ENCODE data around the gene TCL1B.
"Not testable (repeated sequence)": the region's sequence is repeated elsewhere in the genome, so short reads cannot be mapped to it uniquely, and the experiment has no call there.

The TCL1B gene, protein sequence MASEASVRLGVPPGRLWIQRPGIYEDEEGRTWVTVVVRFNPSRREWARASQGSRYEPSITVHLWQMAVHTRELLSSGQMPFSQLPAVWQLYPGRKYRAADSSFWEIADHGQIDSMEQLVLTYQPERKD

DNA sequence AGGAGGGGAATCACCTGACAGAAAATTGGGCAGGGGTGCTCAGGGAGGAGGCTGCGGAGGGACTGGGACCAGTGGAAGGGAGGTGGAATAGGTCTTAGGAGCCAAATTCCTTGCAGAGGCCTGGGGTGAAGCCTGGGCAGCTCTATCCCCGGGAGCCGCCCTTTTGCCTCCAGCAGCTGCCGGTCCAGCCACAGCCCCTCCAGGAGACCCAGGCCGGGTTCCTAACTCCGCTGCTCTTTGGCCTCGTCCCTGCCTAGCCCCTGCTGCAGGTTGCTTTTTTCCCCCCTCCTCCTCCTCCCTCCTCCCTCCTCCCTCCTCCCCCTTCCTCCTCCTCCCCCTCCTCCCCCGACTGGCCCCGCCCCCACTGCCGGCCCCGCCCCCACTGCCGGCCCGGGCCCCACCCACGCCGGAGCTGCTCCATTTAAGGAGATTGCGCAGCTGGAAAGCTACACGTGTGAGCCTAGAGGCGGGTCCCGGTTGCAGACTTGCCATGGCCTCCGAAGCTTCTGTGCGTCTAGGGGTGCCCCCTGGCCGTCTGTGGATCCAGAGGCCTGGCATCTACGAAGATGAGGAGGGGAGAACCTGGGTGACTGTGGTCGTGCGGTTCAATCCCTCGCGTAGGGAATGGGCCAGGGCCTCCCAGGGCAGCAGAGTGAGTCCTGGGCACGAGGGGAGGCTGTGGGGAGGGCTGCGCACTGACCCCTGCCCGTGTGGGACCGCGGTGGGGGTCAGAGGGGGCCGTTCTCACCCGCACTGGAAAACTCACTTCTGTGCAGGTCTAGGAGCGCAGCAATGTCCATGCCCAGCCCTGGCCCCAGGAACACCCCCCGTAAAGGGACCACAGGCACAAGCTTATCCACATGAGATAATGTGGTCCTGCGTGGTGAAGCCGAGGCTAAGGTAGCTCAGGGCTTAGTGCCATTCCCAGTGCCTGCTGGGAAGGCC, at the start of gene TCL1B:
TCL1B (plus strand) TSS at position 449 of the 945 bp plus-strand sequence; CDS start at position 491, 42 bp downstream.
- no peak for DNase-seq (ENCODE audit: low read depth in 2 of 2)

- DNase-seq (ENCODE audit: low read depth in 2 of 2): no peak
Observed at GRCh38 chr14:95644981-95645380, 41.2 kb upstream of the TCL1B start.

GRCh38 chr14:95645389-95645996, 40.7 kb upstream of the TCL1B start:
- DNase-seq (ENCODE audit: low read depth in 2 of 2): no peak

DNA sequence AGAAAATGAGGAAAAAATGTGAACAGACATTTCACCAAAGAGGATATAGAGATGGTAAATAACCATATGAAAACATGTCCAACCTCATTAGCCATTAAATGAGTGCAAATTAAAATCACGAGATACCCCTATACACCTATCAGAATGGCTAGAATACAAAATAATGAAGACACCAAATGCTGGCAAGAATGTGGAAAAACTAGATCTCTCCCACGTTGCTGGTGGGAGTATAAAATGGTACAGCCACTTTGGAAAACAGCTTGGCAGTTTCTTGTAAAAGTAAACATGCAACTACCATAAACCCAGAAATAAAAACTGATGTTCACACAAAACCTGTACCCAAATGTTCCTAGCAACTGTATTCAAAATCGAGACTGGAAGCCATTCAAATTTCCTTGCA, 38.3 kb upstream of the TCL1B start:
- DNase-seq (ENCODE audit: low read depth in 2 of 2): no peak

GRCh38 chr14:95649230-95649629, 37.0 kb upstream of the TCL1B start:
- DNase-seq (ENCODE audit: low read depth in 2 of 2): no peak

- DNase-seq (ENCODE audit: low read depth in 2 of 2): no peak
Observed at GRCh38 chr14:95651028-95651427, 35.2 kb upstream of the TCL1B start.

DNA sequence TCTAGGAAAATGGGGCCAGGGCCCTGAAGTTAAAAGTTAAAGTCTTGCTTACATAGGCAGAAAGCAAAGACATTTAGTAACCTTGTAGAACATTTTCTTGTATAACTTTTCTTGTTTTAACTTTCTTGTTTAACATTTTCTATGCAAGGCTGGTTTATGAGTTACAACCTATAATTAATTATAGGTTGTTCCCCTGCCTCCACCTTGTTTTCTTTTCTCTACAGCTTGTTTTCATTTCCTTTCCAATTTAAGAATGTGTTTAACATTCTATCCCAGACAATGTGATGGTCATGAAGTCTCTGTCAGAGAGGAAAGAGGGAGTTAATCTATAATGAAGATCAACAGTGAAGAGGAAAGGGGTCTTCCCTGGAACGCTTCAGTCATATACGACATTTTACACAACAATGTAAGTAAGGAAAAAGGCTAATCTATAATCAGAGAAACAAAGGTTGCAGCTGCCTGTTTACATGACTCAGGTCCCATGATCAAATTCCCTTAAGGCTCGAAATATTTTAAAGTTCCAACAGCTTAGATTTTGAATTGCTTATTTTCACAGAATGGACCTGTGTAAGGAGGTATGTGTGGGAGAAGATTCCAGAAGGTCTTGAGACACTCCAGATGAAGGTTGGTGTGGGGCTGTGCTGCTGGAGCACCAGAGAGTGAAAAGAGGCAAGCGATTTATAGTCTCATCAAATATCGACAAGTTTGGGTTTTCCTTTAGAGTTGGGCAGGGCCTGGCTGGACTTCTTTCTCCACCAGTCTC, 34.2 kb upstream of the TCL1B start:
- DNase-seq (ENCODE audit: low read depth in 2 of 2): no peak

DNA sequence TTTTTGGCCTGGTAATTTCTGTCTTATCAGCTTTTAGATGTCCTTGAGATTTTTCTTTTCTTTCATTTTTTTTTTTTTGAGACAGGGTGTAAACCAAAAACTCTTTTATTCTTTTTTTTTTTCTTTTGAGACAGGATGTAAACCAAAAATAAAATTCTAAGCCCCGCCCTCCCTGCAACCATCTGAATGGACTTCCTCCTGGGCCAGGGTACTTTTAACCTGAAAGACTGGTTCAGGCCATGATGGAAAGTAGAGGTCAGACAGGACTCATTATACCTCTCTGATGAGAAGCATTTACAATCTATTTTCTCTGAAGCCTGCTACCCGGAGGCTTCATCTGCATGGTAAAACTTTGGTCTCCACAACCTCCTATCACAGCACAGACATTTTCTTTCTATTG, 33.5 kb upstream of the TCL1B start:
- no peak for DNase-seq (ENCODE audit: low read depth in 2 of 2)

DNA sequence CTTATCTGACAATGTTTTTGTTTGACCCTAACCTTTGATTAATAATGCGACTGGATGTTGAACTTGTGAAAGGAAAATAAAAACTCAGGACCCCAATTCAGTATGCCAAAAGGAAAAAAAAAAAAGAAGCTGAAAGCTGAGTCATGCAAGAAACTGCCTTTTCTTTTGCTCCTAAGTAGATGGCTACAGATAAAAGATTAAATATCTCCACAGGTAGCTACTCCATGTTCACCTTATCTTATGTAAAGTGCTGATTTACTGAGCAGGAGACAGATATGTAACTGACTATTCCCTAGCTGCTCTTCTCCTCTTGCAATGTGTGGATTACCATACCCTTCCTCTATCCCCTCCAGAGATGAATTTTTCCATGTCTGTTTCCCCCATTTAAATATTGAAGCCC, 30.8 kb upstream of the TCL1B start:
- no peak for DNase-seq (ENCODE audit: low read depth in 2 of 2)

DNA sequence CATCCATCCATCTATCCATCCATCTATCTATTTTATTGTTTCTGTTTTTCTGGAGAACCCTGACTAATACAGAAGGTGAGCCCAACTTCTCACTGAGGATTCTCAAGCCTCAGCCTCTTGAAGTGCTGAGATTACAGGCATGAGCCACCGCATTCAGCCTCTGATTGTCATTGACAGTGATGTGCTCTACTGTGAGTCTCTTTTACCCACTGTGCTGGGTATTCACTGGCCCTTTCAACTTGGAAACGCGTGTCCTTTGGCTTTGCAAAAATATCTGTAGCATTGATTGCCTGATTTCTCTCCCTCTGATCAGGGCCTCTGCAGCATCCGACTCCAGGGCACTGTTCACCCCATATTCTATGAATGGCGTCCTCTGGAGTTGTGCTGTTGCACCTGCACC, 29.6 kb upstream of the TCL1B start:
- no peak for DNase-seq (ENCODE audit: low read depth in 2 of 2)

DNA sequence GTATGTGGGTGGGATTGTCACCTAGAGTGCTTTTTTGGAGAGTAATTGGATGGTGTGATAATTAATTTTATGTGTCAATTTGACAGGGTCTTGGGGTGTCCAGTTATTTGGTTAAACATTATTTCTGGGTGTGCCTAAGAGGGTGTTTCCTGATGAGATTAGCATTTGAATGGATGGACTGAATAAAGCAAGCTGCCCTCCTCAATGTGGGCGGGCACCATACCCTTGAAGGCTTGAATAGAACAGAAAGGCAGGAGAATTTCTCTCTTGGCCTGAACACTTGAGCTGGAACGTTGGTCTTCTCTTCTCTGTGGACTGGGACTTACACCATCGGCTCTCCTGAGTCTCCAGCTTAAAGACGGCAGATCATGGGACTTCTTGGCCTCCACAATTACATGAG, 28.8 kb upstream of the TCL1B start:
- no peak for DNase-seq (ENCODE audit: low read depth in 2 of 2)

- DNase-seq (ENCODE audit: low read depth in 2 of 2): no peak
Observed at GRCh38 chr14:95659293-95659989, 26.8 kb upstream of the TCL1B start.

DNA sequence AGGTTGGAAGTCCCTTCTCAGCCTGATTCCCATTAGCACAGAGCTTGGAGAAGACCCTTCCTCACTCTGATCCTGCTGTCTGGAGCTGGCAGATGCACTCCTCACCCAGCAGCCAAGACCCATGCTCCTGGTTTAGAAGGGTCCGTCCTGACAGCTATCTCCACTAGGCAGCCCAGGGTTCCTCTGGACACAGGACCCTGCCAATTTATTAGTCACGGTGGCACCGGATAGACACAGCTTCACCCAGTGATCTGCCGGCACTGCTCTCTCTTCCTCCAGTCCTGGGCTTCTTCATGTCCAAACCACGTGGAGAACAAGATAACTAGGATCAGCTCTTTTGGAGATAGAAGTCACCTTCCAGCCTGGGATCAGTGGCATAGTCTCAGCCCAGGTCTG, 26.2 kb upstream of the TCL1B start:
- no peak for DNase-seq (ENCODE audit: low read depth in 2 of 2)

- DNase-seq (ENCODE audit: low read depth in 2 of 2): no peak
Observed at GRCh38 chr14:95660651-95661515, 25.3 kb upstream of the TCL1B start.

DNA sequence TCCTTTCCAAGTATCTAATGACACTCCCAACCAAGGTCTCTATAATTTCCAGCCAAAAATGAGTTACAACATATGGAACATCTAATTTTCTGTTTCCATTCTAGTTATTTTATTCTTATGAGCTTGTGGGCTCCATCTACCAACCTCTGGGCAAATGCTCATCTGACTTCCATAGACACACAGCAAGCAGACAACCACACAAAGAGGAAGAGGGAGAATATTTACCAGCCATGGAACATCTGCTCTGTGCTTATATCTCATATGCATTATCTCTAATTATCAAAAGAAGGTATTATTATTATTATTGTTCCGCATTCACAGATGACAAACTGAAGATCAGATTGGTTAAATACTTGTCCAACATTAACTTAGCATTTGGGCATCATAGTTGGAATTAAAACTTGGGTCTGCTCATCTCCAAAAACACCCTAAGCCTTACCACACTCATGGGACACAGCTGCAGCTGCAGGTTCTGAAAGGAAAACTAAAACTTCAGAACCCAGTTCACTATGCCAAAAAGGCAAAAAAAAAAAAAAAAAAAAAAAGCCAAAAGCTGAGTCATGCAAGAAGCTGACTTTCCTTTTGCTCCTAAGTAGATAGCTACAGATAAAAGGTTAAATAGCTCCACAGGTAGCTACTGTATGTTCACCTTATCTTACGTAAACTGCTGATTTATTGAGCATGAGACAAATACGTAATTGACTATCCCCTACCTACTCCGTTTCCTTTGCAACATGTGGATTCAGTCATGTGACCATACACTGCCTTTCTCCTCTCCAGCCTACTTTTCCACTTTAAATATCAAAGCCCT, 23.6 kb upstream of the TCL1B start:
- no peak for DNase-seq (ENCODE audit: low read depth in 2 of 2)

GRCh38 chr14:95663226-95663797, 22.9 kb upstream of the TCL1B start:
- no peak for DNase-seq (ENCODE audit: low read depth in 2 of 2)

DNA sequence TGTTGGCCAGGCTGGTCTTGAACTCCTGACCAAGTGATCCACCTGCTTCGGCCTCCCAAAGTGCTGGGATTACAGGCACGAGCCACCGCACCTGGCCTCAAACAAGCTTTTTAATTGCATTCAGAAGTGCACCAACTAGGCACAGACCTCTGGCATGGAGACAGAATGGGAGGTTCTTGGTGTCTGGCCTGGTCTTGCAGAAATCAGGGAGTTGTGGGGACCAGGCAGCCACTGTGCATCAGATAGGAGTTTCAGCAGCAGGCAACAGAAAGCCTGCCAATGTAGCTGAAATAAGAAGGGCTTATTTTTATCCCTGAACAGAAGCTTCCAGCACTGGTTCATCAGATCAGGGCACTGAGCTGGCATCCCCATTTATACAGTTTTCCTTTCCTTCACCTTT, 22.2 kb upstream of the TCL1B start:
- no peak for DNase-seq (ENCODE audit: low read depth in 2 of 2)

- DNase-seq (ENCODE audit: low read depth in 2 of 2): no peak
Observed at GRCh38 chr14:95664546-95664945, 21.7 kb upstream of the TCL1B start.

- not testable (repeated sequence) for DNase-seq (ENCODE audit: low read depth in 2 of 2)
Observed at GRCh38 chr14:95665530-95665929, 20.7 kb upstream of the TCL1B start.
